GM19467 (cell line): ENCODE measurements around the gene AGK.
"Not testable (repeated sequence)": the region's sequence is repeated elsewhere in the genome, so short reads cannot be mapped to it uniquely, and the experiment has no call there.

ENCODE experiments used
- ATAC-seq: cut with Tn5 transposase; IDR thresholded peaks from one replicate; pipeline ENCODE4 v1.9.1; 2021; ENCODE audit warnings: mild to moderate bottlenecking, moderate library complexity; ENCODE audit not compliant: unreplicated experiment

The AGK gene

GRCh38 chr7:141550386-141551093, 670 bp upstream of the AGK start:
- ATAC-seq: no peak

- peak; percentile 4 for ATAC-seq
Observed at GRCh38 chr7:141551782-141552181, 572 bp downstream of the AGK start.

GRCh38 chr7:141557360-141557759, 6.2 kb downstream of the AGK start:
- no peak for ATAC-seq

- ATAC-seq: not testable (repeated sequence)
Observed at GRCh38 chr7:141557831-141558531, 6.8 kb downstream of the AGK start.

- ATAC-seq: peak; percentile 70
Observed at GRCh38 chr7:141558544-141559183, 7.5 kb downstream of the AGK start.

- ATAC-seq: no peak
Observed at GRCh38 chr7:141559961-141560360, 8.8 kb downstream of the AGK start.

- ATAC-seq: no peak
Observed at GRCh38 chr7:141562036-141562435, 10.8 kb downstream of the AGK start.

- no peak for ATAC-seq
Observed at GRCh38 chr7:141562543-141562942, 11.3 kb downstream of the AGK start.

- no peak for ATAC-seq
Observed at GRCh38 chr7:141562972-141563371, 11.8 kb downstream of the AGK start.

- no peak for ATAC-seq
Observed at GRCh38 chr7:141563956-141564623, 12.9 kb downstream of the AGK start.

- ATAC-seq: no peak
Observed at GRCh38 chr7:141567432-141567831, 16.2 kb downstream of the AGK start.

- ATAC-seq: no peak
Observed at GRCh38 chr7:141568227-141568626, 17.0 kb downstream of the AGK start.

- no peak for ATAC-seq
Observed at GRCh38 chr7:141571059-141571458, 19.8 kb downstream of the AGK start.

- no peak for ATAC-seq
Observed at GRCh38 chr7:141572175-141572574, 21.0 kb downstream of the AGK start.

GRCh38 chr7:141573511-141573910, 22.3 kb downstream of the AGK start:
- no peak for ATAC-seq

- ATAC-seq: no peak
Observed at GRCh38 chr7:141575164-141575563, 24.0 kb downstream of the AGK start.

- ATAC-seq: no peak
Observed at GRCh38 chr7:141575654-141576448, 24.6 kb downstream of the AGK start.

GRCh38 chr7:141577043-141577839, 26.0 kb downstream of the AGK start:
- no peak for ATAC-seq

GRCh38 chr7:141579953-141580352, 28.7 kb downstream of the AGK start:
- ATAC-seq: not testable (repeated sequence)

GRCh38 chr7:141582063-141582462, 30.9 kb downstream of the AGK start:
- ATAC-seq: not testable (repeated sequence)
